ENCODE measurements around the gene SPON2.

Gene SPON2

DNA sequence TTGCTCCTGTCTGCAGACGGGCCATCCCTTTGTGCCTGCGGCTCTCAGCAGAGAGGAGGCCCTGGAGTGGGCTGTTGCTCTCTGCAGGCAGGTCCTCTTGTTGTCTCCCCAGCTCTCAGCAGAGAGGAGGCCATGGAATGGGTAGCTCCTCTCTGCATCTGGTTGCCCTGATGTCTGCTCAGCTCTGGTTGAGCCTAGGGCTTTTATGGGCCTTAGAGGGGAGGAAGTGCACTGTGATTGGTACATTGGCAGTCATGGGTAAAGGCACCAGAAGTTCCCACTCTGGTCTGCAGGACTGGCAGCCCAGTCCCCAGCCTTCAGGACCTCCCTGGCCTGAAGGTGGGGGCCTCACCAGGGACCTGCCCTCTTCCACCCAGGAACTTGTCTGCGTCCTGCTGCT lies 21.5 kb downstream of the SPON2 start:
- H3K4me3 ChIP-seq (ENCODE audit: low read depth, low read length): no peak overlapping the region
- TF ChIP-seq, protein P1, sequence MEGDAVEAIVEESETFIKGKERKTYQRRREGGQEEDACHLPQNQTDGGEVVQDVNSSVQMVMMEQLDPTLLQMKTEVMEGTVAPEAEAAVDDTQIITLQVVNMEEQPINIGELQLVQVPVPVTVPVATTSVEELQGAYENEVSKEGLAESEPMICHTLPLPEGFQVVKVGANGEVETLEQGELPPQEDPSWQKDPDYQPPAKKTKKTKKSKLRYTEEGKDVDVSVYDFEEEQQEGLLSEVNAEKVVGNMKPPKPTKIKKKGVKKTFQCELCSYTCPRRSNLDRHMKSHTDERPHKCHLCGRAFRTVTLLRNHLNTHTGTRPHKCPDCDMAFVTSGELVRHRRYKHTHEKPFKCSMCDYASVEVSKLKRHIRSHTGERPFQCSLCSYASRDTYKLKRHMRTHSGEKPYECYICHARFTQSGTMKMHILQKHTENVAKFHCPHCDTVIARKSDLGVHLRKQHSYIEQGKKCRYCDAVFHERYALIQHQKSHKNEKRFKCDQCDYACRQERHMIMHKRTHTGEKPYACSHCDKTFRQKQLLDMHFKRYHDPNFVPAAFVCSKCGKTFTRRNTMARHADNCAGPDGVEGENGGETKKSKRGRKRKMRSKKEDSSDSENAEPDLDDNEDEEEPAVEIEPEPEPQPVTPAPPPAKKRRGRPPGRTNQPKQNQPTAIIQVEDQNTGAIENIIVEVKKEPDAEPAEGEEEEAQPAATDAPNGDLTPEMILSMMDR (IDR thresholded peaks at IDR 0.05; ENCODE audit: control insufficient read depth, extremely low read depth, insufficient read depth): no peak
- no peak for DNase-seq (ENCODE audit: low read depth)

DNA sequence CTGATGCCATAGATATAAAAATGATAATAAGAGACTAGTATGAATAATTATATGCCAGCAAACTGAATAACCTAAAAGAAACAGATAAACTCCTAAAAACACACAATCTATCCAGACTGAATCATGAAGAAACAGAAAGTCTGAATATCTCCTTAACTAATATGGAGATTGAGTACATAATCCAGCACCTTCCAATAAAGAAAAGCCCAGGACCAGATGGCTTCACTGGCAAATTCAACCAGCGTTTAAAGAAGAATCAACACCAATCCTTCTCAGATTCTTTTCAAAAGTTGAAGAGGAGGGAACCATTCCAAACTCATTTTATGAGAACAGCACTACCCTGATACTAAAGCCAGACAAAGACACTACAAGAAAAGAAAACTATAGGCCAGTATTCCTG lies 32.5 kb downstream of the SPON2 start:
- no peak for DNase-seq (ENCODE audit: low read depth)
- no peak overlapping the region for H3K4me3 ChIP-seq (ENCODE audit: low read depth, low read length)
- TF ChIP-seq, protein P1 (IDR thresholded peaks at IDR 0.05; ENCODE audit: control insufficient read depth, extremely low read depth, insufficient read depth): no peak

DNA sequence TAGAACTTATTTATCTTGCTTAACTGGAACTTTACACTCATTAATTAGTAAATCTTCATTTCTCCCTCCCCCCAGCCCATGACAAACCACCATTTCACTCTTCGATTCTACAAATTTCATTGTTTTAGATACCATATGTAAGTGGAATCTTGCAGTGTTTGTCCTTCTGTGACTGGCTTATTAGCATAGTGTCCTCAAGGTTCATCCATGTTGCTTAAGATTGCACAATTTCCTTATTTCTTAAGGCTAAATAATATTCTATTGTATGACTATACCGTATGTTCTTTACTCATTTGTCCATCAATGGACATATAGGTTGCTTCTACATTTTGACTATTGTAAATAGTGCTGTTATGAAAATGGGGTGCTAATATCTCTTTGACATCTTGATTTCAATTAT lies 34.5 kb downstream of the SPON2 start:
- no peak overlapping the region for H3K4me3 ChIP-seq (ENCODE audit: low read depth, low read length)
- TF ChIP-seq, protein P1 (IDR thresholded peaks at IDR 0.05; ENCODE audit: control insufficient read depth, extremely low read depth, insufficient read depth): no peak
- DNase-seq (ENCODE audit: low read depth): no peak

DNA sequence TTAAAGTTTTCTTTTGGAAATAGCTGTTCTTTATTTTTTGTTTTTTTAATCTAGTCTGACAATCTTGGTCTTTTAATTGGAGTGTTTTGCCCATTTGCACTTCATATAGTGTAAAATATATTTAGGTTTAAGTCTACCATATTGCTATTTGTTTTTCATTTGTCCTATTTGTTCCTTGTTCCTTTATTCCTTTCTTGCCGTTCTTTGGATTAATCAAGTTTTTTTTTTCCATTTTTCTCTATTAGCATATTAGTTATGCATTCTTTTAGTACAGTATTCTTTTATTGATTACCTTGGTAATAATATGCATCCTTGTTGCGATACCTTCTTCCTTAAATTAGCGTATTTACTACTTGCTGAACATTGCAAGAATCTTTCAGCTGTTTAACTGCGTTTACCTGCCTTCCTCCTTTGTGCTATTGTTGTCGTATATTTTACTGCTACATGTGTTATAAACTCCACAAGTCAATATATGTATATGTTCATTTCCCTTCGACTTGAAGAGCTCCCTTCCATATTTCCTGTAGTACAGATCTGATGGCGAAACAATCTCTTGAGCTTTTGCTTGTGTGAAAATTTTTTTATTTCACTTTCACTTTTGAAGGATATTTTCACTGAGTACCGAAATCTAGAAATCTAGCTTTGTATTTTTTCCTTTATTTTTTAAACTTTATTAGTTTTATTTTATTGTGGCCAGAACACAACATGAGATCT lies 35.2 kb downstream of the SPON2 start:
- TF ChIP-seq, protein P1 (IDR thresholded peaks at IDR 0.05; ENCODE audit: control insufficient read depth, extremely low read depth, insufficient read depth): no peak
- no peak overlapping the region for H3K4me3 ChIP-seq (ENCODE audit: low read depth, low read length)
- no peak for DNase-seq (ENCODE audit: low read depth)

DNA sequence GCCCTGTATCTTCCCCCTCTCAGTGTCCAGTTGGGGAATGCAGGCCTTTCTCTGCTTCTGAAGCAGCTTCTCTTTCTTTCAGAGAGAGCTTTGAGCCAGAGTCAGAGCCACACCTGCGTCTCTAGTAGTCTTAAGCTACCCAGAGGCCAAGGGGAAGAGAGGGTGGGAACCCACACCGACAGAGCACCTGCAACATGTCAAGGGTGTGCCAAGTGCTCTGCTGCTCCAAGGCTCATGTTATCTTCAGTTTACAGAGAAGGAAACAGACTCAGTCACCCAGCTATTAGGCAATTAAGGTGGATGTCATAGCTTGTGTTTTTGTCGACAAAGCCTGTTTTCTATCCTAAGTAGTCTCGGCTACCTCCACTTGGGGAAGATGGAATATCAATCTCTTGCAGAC lies 36.3 kb downstream of the SPON2 start:
- DNase-seq (ENCODE audit: low read depth): no peak
- H3K4me3 ChIP-seq (ENCODE audit: low read depth, low read length): no peak overlapping the region
- TF ChIP-seq, protein P1 (IDR thresholded peaks at IDR 0.05; ENCODE audit: control insufficient read depth, extremely low read depth, insufficient read depth): no peak

DNA sequence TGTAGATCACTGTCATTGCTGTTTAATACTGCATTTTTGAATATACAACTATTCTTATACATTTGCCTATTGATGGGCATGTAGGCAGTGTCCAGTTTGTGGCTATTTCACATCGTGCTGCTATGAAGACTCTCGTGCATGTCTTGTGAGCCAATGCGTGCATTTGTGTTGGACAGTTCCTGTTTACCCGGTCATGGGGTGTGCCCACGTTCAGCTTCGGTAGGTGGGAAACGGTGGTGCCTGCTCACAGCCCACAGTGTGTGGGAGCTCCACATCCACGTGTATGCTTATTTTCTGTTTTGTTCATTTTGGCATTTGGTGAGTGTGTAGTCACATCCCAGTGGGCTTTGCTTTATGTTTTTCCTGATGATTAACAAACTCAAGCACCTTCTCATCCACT lies 39.4 kb downstream of the SPON2 start:
- DNase-seq (ENCODE audit: low read depth): no peak
- TF ChIP-seq, protein P1 (IDR thresholded peaks at IDR 0.05; ENCODE audit: control insufficient read depth, extremely low read depth, insufficient read depth): no peak

More for the DNA sequence above, 39.4 kb downstream of the SPON2 start:
- H3K4me3 ChIP-seq (ENCODE audit: low read depth, low read length): no peak overlapping the region

Measured in LNCaP clone FGC (cell line).